ENCODE measurements around the gene FUNDC1.

DNA sequence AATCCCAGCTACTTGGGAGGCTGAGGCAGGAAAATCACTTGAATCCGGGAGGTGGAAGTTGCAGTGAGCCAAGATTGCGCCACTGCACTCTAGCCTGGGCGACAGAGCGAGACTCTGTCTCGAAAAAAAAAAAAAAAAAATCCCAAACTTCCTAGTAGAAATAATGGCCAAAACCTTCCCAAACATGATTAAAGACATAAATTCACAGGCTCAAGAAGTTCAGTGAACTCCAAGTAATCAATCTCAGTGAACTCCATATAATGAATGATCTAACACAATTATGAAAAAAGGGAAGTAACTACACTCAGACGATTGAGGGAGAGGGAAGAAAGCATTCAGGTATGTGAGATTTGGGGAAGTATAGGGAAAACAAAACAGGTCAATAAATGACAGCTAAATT, 6.5 kb downstream of the FUNDC1 start:
- TF ChIP-seq CTCF (IDR thresholded peaks at IDR 0.05) (no peak), POLR2A (IDR thresholded peaks at IDR 0.05) (no peak), POLR2AphosphoS5 (IDR thresholded peaks at IDR 0.05) (no peak)

Data from breast epithelium (tissue), 3 donors.